ENCODE data around the gene FN3KRP. TPM values are rescaled to one million over a fixed set of nuclear protein-coding genes. Genes with fewer than 3 reads are reported as not detected.
"Not testable (repeated sequence)": the region's sequence is repeated elsewhere in the genome, so short reads cannot be mapped to it uniquely, and the experiment has no call there.

FN3KRP gene
- total RNA-seq, 1 experiment from 2014 or later: 60.9 TPM

DNA sequence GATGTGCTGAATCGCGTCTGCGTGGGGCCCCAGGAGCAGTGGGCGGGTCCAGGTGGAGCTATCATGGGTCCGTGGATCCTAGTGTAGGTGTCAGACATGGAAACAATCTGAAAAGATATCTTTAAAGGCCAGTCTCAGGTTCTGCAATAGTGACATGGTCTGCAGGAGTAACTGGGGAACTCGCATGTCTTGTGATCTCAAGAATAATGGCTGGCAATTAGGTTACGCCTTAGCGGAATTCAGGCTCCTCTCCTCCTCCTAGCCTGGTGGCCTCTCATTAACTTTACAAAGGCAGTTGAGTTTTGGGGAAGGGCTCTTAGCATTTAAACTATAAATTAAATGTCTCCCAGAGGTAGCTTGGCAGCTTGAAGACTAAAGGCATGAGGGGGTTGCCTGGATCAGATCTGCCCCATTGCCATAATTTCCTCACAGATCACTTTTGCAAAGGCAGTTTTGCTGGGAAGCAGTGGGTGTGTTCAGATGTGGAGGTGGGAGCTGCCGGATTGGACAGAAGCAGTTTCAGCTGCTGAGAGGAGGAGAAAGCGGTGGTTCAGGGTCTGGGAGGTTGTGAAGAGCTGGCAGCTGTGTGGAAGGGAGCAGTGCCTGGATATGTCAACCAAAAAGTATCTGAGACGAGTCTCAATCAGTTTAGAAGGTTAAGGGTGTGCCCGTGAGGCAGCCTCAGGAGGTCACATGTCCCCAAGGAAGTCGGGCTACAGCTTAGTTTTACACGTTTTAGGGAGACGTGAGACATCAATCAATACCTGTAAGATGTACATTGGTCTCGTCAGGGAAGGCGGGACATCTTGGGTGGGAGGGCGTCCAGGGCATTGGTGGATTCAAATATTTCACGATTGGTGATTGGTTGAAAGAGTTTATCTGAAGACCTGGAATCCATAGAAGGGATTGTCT lies 38.0 kb downstream of the FN3KRP start:
- Histone ChIP-seq H3K4me1 (peaks cover 3% of the 10 kb centered on the region; the same call in 1 of the 2 replicates), H3K9me3 (replicated peaks) (no peaks in the 10 kb centered on the region; the same call in 1 of the 2 replicates), H3K4me3 (no peak overlapping the region), H3K27me3 (no peaks in the 10 kb centered on the region), H3K36me3 (peaks cover 21% of the 10 kb centered on the region), H3K27ac (no peak overlapping the region)
- DNase-seq: no peak

DNA sequence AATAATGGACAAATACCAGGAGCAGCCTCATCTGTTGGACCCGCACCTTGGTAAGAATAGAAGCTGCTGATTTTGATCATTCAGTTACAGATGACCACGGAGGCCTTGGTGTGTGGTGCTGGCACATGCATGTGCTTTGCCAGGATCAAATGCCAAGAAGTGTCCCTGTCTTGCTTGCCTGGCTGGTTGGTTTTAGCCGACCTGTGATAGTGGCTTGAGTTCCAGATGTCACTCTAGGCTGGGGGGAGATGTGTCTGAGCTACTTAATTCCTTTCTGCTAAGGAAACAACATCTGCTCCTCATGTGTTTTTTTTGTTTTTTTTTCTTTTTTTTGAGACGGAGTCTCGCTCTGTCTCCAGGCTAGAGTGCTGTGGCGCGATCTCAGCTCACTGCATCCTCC lies 39.7 kb downstream of the FN3KRP start:
- Histone ChIP-seq H3K36me3 (peaks cover 25% of the 10 kb centered on the region), H3K27me3 (no peaks in the 10 kb centered on the region), H3K9me3 (replicated peaks) (no peaks in the 10 kb centered on the region), H3K4me1 (peaks cover 3% of the 10 kb centered on the region; the same call in 1 of the 2 replicates), H3K27ac (no peak overlapping the region), H3K4me3 (no peak overlapping the region)
- DNase-seq: no peak

DNA sequence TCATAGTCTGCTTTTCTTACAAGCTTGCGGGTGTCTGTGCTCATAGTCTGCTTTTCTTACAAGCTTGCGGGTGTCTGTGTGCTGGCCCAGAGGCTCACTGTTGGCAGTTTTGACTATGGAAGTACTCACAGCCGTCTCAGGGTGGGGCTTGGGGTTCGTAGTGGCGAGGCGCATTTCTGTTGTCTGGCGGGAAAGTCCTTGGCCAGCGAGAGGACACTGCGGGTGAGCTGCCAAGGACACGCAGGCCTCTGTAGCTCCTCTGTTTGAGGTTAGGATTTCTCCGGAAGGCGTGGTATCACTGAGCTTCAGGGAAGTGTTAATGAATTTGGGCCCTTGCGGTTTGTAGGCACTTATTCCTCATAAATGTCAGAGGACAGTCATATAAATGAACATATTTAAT lies 48.9 kb downstream of the FN3KRP start:
- Histone ChIP-seq H3K36me3 (peaks cover 68% of the 10 kb centered on the region), H3K4me1 (no peaks in the 10 kb centered on the region), H3K27ac (no peak overlapping the region), H3K27me3 (no peaks in the 10 kb centered on the region), H3K4me3 (no peak overlapping the region), H3K9me3 (replicated peaks) (no peaks in the 10 kb centered on the region)
- DNase-seq: no peak

DNA sequence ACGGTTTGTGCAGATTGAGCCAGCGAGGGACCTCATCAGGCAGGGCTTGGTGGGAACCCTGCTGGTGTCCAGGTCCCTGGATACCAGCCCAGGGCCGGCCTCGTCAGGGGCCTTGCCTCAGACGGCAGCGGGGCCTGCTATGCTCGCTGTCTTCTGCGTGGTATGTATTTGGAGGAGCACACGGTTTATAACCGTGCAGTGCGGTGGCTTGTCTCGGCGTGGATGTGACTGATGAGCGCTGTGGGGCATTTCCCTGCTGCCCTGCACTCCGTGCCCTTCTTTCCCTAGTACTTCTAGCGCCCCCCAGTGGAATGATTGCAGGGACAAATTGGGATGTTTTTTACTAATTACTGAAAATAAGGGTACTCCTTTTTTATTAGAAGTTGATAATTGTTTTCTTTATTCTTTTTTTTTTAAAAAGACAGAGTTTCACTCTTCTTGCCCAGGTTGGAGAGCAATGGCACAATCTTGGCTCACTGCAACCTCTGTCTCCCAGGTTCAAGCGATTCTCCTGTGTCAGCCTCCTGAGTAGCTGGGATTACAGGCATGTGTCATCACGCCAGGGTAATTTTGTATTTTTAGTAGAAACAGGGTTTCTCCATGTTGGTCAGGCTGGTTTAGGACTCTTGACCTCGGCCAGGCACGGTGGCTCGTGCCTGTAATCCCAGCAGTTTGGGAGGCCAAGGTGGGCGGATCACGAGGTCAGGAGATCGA lies 50.7 kb downstream of the FN3KRP start:
- peak; percentile 75 to 82 for DNase-seq
- peaks cover 72% of the 10 kb centered on the region for H3K36me3 ChIP-seq
- no peaks in the 10 kb centered on the region for H3K4me1 ChIP-seq
- H3K27ac ChIP-seq: no peak overlapping the region
- no peak overlapping the region for H3K4me3 ChIP-seq
- no peaks in the 10 kb centered on the region for H3K27me3 ChIP-seq
- H3K9me3 ChIP-seq (replicated peaks): no peaks in the 10 kb centered on the region

DNA sequence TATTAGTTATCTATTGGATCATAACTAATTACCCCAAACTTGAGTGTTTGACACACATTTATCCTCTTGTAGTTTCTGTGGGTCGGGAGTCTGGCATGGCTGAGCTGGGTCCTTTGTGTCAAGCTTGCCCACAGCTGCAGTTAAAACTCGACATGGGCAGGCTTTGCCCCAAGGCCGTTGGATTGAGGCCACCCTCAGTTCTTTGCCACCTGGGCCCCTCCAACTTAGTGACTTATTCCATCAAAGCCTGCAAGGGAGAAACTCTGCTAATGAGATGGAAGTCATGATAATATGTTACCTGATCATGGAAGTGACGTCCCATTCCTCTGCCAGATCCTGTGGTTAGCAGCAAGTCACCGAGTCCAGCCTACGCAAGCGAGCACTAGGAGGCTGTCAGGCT lies 52.5 kb downstream of the FN3KRP start:
- Histone ChIP-seq H3K4me1 (no peaks in the 10 kb centered on the region), H3K27ac (no peak overlapping the region), H3K9me3 (replicated peaks) (no peaks in the 10 kb centered on the region), H3K36me3 (peaks cover 72% of the 10 kb centered on the region), H3K27me3 (no peaks in the 10 kb centered on the region), H3K4me3 (no peak overlapping the region)
- no peak for DNase-seq

DNA sequence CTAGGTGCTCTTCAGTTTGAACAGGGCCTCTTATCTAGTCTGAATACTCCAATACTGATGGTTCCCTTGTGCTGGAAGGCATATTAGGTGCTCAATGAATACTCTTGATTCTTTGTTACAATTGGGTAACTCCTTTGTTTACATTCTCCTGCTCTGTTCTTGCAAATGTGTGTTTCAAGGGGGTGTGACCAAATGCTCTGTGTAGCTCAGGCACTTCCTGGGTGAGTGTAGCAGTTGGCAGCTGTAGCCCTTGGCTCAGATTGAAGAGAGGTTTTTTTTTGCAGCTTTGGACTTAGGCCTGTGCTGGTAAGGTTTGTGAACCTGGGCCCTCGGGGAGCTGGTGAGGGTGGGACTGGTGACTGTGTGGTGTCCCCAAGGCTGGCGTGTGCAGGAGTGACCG lies 55.5 kb downstream of the FN3KRP start:
- DNase-seq: no peak

DNA sequence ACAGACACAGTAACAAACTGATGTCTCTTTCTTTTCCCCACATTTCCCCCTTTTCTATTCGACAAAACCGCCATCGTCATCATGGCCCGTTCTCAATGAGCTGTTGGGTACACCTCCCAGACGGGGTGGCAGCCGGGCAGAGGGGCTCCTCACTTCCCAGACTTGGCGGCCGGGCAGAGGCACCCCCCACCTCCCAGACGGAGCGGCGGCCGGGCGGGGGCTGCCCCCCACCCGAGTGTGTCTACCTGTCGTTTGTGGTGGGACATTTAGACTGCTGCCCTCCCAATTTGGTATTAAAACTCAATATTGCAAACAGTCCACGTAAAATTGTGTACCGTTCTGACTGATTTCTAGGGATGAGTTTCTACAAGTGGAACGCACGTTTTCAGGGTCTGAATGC lies 58.0 kb downstream of the FN3KRP start:
- H3K27me3 ChIP-seq; H3K4me1 ChIP-seq; H3K4me3 ChIP-seq; DNase-seq; H3K9me3 ChIP-seq (replicated peaks); H3K27ac ChIP-seq: not testable (repeated sequence)
- H3K36me3 ChIP-seq: peaks cover 61% of the 10 kb centered on the region

More for the DNA sequence above, 55.5 kb downstream of the FN3KRP start:
- Histone ChIP-seq H3K27ac (no peak overlapping the region), H3K27me3 (no peaks in the 10 kb centered on the region), H3K9me3 (replicated peaks) (no peaks in the 10 kb centered on the region), H3K4me3 (no peak overlapping the region), H3K4me1 (no peaks in the 10 kb centered on the region), H3K36me3 (peaks cover 76% of the 10 kb centered on the region)

DNA sequence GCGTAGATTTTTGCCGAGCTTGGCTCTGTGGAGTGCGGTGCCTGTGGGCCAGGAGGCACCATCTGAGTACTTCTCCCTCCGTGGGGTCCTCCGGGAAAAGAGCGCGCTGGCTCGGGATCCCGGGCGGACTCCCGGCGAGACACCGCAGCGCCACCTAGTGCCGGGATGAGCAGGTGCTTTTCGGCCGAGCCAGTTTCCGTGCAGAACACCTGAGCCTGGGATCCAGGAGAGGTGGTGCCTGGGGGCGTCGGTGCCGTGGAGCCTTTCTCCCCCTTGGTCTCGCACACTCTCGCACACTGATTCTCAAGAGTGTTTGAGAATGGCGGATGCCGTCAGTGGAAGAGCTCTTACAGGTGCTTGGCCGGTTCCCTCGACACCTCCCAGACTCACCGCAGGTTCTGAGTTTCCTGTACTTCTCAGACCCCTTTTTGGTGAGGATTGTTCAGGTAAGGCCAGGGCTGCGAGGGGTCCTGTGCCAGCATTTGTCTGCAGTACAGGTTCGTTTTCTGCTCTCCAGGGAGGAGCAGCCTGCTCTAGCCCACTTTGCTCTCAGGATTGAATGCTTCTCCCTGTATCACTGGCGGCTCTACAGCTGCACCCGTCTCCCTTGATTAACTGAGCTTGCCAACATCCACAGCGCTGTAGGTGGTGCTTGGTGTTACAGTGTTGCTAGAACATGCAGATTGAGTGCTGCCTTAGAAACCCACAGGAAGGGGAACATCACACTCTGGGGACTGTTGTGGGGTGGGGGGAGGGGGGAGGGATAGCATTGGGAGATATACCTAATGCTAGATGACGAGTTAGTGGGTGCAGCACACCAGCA lies 58.7 kb downstream of the FN3KRP start:
- Histone ChIP-seq H3K9me3 (replicated peaks) (no peaks in the 10 kb centered on the region), H3K27ac (no peak overlapping the region), H3K4me3 (no peak overlapping the region), H3K4me1 (no peaks in the 10 kb centered on the region), H3K27me3 (no peaks in the 10 kb centered on the region), H3K36me3 (peaks cover 53% of the 10 kb centered on the region)
- peak; percentile 64 to 68 for DNase-seq

DNA sequence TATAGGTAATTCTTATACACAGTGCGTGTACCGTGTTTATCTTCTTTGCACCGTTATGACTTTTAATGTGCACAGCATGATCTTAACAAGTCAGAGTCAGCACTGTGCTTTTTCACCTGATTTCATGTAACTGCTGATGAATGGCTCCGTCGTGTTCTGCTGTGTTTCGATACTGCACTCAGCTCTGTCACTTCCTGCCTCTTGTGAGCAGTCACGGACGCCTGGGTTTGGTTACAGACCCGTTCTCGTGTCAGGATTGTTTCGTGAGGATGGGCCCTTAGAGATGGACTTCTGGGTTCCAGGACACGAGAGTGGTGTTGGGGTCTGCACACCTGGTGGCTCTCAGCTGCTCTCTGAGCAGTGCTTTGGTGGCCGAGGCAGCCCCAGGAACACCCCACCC lies 59.9 kb downstream of the FN3KRP start:
- H3K9me3 ChIP-seq (replicated peaks): no peaks in the 10 kb centered on the region
- DNase-seq: no peak
- no peaks in the 10 kb centered on the region for H3K4me1 ChIP-seq
- H3K27me3 ChIP-seq: no peaks in the 10 kb centered on the region
- H3K36me3 ChIP-seq: peaks cover 50% of the 10 kb centered on the region
- H3K4me3 ChIP-seq: no peak overlapping the region
- no peak overlapping the region for H3K27ac ChIP-seq

Other genes with a start within 250 kb of the FN3KRP start
- gene FOXK2, start 197.0 kb upstream of the FN3KRP start, total RNA-seq (2014; rRNA removed; shearing (Covaris generic)): 87.6 and 95.0 TPM in 2 replicates
- gene WDR45B, start 68.3 kb upstream of the FN3KRP start, total RNA-seq (2014; rRNA removed; shearing (Covaris generic)): 167 and 171 TPM in 2 replicates
- gene RAB40B, start 18.0 kb upstream of the FN3KRP start, total RNA-seq (2014; rRNA removed; shearing (Covaris generic)): 14.6 and 17.2 TPM in 2 replicates
- 0.79 and 2.1 TPM in 2 replicates for gene FN3K, start 18.9 kb downstream of the FN3KRP start, total RNA-seq (2014; rRNA removed; shearing (Covaris generic))
- 172 and 181 TPM in 2 replicates for gene TBCD, start 35.4 kb downstream of the FN3KRP start, total RNA-seq (2014; rRNA removed; shearing (Covaris generic))
- not detected in 2 replicates for gene ZNF750, start 123.3 kb downstream of the FN3KRP start, total RNA-seq (2014; rRNA removed; shearing (Covaris generic))